Mesodermal cell (in vitro differentiated cells): ENCODE measurements around the gene CCDC85C.

Experiments used
- H3K27ac ChIP-seq: 2 replicates; pipeline ENCODE4 v1.7.0; 2013; ENCODE audit warnings: mild to moderate bottlenecking, low read depth, low read length, moderate library complexity; ENCODE audit not compliant: severe bottlenecking
- H3K36me3 ChIP-seq: 2 replicates; pipeline ENCODE4 v1.7.1; 2013; ENCODE audit warnings: mild to moderate bottlenecking, low read length, moderate library complexity; ENCODE audit not compliant: control insufficient read depth, insufficient read depth
- H3K4me1 ChIP-seq: one replicate; pipeline ENCODE4 v1.7.1; 2013; ENCODE audit warnings: mild to moderate bottlenecking, low read length; ENCODE audit not compliant: insufficient read depth, control insufficient read depth, poor library complexity, severe bottlenecking
- H3K4me3 ChIP-seq: 2 replicates; pipeline ENCODE4 v1.7.0; 2013; ENCODE audit warnings: low read length, control low read depth, mild to moderate bottlenecking; ENCODE audit not compliant: insufficient read depth, poor library complexity, severe bottlenecking; ENCODE audit errors: extremely low read depth
- H3K9me3 ChIP-seq: 2 replicates; pipeline ENCODE4 v1.7.1; 2013; ENCODE audit warnings: mild to moderate bottlenecking, low read length, moderate library complexity; ENCODE audit not compliant: control insufficient read depth
- WGBS, 2 experiments: methylation state at CpG; one replicate each; pipeline ENCODE4 v1.1.5; 2013; ENCODE audit warnings: missing lambda C conversion rate in 2 of 2; ENCODE audit not compliant: insufficient coverage in 2 of 2; 5-methylcytosine and 5-hydroxymethylcytosine counted together

CCDC85C gene

GRCh38 chr14:99562856-99563748, 40.9 kb downstream of the CCDC85C start:
- Histone ChIP-seq H3K9me3 (no peaks in the 10 kb centered on the region), H3K4me3 (no peak overlapping the region), H3K27ac (peak overlapping the region; percentile 41), H3K36me3 (no peaks in the 10 kb centered on the region), H3K4me1 (peaks cover 16% of the 10 kb centered on the region)
- WGBS, 2 experiments = 27 to 42% methylated on average over 17 to 22 of the region's 23 CpGs

DNA sequence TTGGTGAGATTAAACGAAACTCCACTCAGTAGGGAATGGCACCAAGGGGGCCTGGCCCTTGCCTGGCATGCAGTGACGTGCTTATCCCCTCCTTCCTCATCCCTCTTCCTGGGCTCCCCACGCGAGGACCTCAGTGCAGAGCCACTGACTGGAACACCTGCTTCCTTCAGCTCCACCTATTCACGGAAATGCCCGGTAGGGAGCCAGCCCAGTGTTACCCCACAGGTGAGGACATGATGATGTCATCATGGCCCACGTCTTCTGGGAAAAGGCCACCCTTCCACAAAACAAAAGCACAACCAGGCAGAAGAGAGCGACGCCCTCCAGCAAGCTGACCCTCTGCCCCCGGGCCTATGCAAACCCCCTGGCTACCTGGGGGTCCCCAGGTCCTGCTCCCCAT, 42.1 kb downstream of the CCDC85C start:
- H3K27ac ChIP-seq = no peak overlapping the region

GRCh38 chr14:99560922-99561683, 42.9 kb downstream of the CCDC85C start:
- no peak overlapping the region for H3K4me3 ChIP-seq
- WGBS, 2 experiments = 75 to 84% methylated on average over 13 to 15 of the region's 15 CpGs
- no peak overlapping the region for H3K27ac ChIP-seq
- H3K36me3 ChIP-seq = no peaks in the 10 kb centered on the region
- H3K9me3 ChIP-seq = no peaks in the 10 kb centered on the region
- peaks cover 16% of the 10 kb centered on the region for H3K4me1 ChIP-seq

More for the DNA sequence above, 42.1 kb downstream of the CCDC85C start:
- H3K36me3 ChIP-seq = no peaks in the 10 kb centered on the region
- peaks cover 16% of the 10 kb centered on the region for H3K4me1 ChIP-seq
- WGBS, 2 experiments = 86 to 93% methylated on average over 9 of the region's 10 CpGs
- no peak overlapping the region for H3K4me3 ChIP-seq
- no peaks in the 10 kb centered on the region for H3K9me3 ChIP-seq

DNA sequence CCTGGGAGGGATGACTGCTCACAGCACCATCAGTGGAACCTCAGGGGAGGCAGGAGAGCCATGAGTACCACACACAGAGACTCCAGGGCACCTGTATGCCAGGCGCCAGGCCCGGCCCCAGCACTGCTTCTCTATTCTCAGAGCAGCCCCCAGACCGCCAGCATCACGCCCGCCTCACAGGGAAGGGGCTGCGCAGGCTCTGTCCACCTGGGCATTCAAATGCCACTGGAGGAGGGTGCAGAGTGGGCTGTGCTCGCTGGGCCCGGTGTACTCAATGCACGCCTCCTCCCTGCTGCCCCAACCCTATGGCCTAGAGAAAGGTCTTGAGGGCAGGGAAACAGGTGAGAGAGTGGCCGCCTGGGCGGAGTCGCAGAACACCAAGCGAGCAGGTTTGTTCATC, 43.6 kb downstream of the CCDC85C start:
- H3K4me3 ChIP-seq = no peak overlapping the region
- H3K4me1 ChIP-seq = peaks cover 12% of the 10 kb centered on the region
- 87 to 93% methylated on average over 6 to 13 of the region's 13 CpGs for WGBS, 2 experiments
- no peak overlapping the region for H3K27ac ChIP-seq
- H3K9me3 ChIP-seq = no peaks in the 10 kb centered on the region
- no peaks in the 10 kb centered on the region for H3K36me3 ChIP-seq

- WGBS, 2 experiments = 89% methylated on average over 13 of the region's 16 CpGs
- Histone ChIP-seq H3K36me3 (no peaks in the 10 kb centered on the region), H3K9me3 (no peaks in the 10 kb centered on the region), H3K4me3 (no peak overlapping the region), H3K27ac (no peak overlapping the region), H3K4me1 (peaks cover 3% of the 10 kb centered on the region)
Measured at GRCh38 chr14:99559286-99559990, 44.6 kb downstream of the CCDC85C start.

GRCh38 chr14:99556134-99556791, 47.7 kb downstream of the CCDC85C start:
- 95 to 98% methylated on average over 9 of the region's 10 CpGs for WGBS, 2 experiments

DNA sequence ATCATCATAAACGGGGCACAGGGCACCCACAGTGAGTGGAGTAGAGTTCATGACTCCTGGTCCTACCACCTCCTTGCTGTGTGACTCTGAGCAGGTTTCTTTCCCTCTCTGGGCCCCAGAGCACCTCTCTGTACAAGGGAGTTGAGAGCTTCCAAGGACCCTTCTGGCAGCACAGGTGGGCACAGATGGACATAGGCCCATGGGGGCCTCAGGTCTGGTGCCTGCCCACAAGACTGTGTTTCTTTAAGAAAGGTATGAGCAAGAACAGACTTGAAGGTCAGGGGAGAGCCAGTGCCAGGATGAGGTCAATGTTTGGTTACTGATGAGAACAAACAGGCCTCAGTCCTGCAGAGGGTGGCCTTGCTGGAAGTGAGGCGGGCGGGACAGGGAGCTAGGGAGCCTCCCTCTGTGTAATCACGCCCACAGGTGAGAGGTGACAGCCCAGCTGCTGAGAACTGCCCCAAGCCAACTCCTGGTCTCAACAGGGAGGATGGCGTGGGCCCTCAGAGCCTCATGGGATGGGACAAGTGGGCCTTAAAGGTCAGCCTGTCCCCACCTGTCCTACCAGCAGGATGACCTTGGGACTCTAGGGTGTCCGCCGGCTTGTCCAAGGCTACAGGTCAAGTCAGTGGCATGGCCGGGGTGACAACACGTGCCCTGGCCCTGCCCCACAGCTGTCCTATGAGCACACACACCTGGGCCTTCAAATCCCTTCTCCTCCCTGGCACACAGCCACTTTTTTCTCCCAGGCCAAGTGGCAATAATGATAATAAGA, 49.1 kb downstream of the CCDC85C start:
- Histone ChIP-seq H3K4me1 (no peaks in the 10 kb centered on the region), H3K36me3 (no peaks in the 10 kb centered on the region), H3K27ac (no peak overlapping the region), H3K4me3 (no peak overlapping the region), H3K9me3 (no peaks in the 10 kb centered on the region)
- WGBS, 2 experiments = 78 to 82% methylated on average over 8 to 9 of the region's 9 CpGs

More at GRCh38 chr14:99556134-99556791, 47.7 kb downstream of the CCDC85C start:
- no peak overlapping the region for H3K4me3 ChIP-seq
- H3K4me1 ChIP-seq = no peaks in the 10 kb centered on the region
- no peak overlapping the region for H3K27ac ChIP-seq
- no peaks in the 10 kb centered on the region for H3K36me3 ChIP-seq
- no peaks in the 10 kb centered on the region for H3K9me3 ChIP-seq

DNA sequence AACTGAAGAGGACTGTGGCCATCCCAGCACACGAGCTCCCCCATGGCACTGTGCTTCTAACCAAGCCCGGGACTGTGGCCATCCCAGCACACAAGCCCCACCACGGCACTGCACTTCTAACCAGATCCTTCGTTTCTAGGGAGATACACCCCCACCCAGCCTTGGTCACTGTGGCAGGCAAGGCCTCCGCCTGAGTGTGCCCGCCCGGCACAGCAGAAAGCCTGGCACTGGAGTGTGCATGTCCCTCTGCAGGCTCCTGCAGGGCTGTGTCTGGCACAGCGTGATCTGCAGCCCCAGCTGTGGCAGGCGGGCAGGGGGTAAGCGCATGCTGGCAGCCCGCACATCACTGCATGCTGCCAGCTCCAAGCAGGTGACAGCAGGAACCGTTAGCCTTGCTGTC, 49.8 kb downstream of the CCDC85C start:
- 88% methylated on average over 12 of the region's 12 CpGs for WGBS, 2 experiments
- H3K4me3 ChIP-seq = no peak overlapping the region
- H3K36me3 ChIP-seq = no peaks in the 10 kb centered on the region
- H3K4me1 ChIP-seq = no peaks in the 10 kb centered on the region
- H3K27ac ChIP-seq = no peak overlapping the region
- H3K9me3 ChIP-seq = no peaks in the 10 kb centered on the region

GRCh38 chr14:99552572-99553216, 51.3 kb downstream of the CCDC85C start:
- Histone ChIP-seq H3K9me3 (no peaks in the 10 kb centered on the region), H3K4me1 (no peaks in the 10 kb centered on the region), H3K4me3 (no peak overlapping the region), H3K27ac (no peak overlapping the region), H3K36me3 (no peaks in the 10 kb centered on the region)
- WGBS, 2 experiments = 88 to 97% methylated on average over 11 to 12 of the region's 13 CpGs
